ENCODE data around the gene PRXL2A.
"Not testable (repeated sequence)": the region's sequence is repeated elsewhere in the genome, so short reads cannot be mapped to it uniquely, and the experiment has no call there.

The PRXL2A gene

GRCh38 chr10:80411681-80412220 lies 3.4 kb downstream of the PRXL2A start:
- DNase-seq, result no peak

GRCh38 chr10:80412486-80412885 lies 4.1 kb downstream of the PRXL2A start:
- no peak for DNase-seq

- no peak for DNase-seq
These were observed 5.1 kb downstream of the PRXL2A start for GRCh38 chr10:80413271-80413996.

- no peak for DNase-seq
These were observed 6.0 kb downstream of the PRXL2A start for GRCh38 chr10:80414142-80414895.

- DNase-seq, result no peak
These were observed 7.6 kb downstream of the PRXL2A start for GRCh38 chr10:80415734-80416478.

- DNase-seq, result no peak
These were observed 8.2 kb downstream of the PRXL2A start for GRCh38 chr10:80416479-80417098.

GRCh38 chr10:80417256-80417655 lies 8.9 kb downstream of the PRXL2A start:
- DNase-seq, result not testable (repeated sequence)

- DNase-seq, result no peak
These were observed 12.8 kb downstream of the PRXL2A start for GRCh38 chr10:80421050-80421706.

- no peak for DNase-seq
These were observed 13.6 kb downstream of the PRXL2A start for GRCh38 chr10:80421707-80422536.

- DNase-seq, result no peak
These were observed 17.6 kb downstream of the PRXL2A start for GRCh38 chr10:80425901-80426300.

- no peak for DNase-seq
These were observed 19.2 kb downstream of the PRXL2A start for GRCh38 chr10:80427541-80427940.

GRCh38 chr10:80429521-80429973 lies 21.2 kb downstream of the PRXL2A start:
- no peak for DNase-seq

GRCh38 chr10:80433134-80433533 lies 24.8 kb downstream of the PRXL2A start:
- DNase-seq, result no peak

GRCh38 chr10:80436446-80437098 lies 28.2 kb downstream of the PRXL2A start:
- DNase-seq, result no peak

GRCh38 chr10:80437227-80437626 lies 28.9 kb downstream of the PRXL2A start:
- DNase-seq, result no peak

GRCh38 chr10:80441831-80442230 lies 33.5 kb downstream of the PRXL2A start:
- no peak for DNase-seq

GRCh38 chr10:80442879-80443278 lies 34.5 kb downstream of the PRXL2A start:
- DNase-seq, result no peak

- DNase-seq, result no peak
These were observed 35.2 kb downstream of the PRXL2A start for GRCh38 chr10:80443531-80443974.

GRCh38 chr10:80444124-80444523 lies 35.8 kb downstream of the PRXL2A start:
- DNase-seq, result no peak

GRCh38 chr10:80444646-80445319 lies 36.4 kb downstream of the PRXL2A start:
- peak; percentile 17 for DNase-seq
